Liver (tissue), 9 donors: Measurements from ENCODE around the gene TRMT1L. TPM values are rescaled to one million over a fixed set of nuclear protein-coding genes. Genes with fewer than 3 reads are reported as not detected.
"Not testable (repeated sequence)": the region's sequence is repeated elsewhere in the genome, so short reads cannot be mapped to it uniquely, and the experiment has no call there.

Experiments used
- DNase-seq: peaks from one replicate; pipeline ENCODE4 v3.0.0-alpha.2; 2017; ENCODE audit warnings: low spot score
- H3K27ac ChIP-seq, 2 donors: one replicate each; pipeline ENCODE4 v1.7.0; 2013; ENCODE audit warnings: inconsistent platforms in 2 of 2, low read length in 2 of 2, control low read depth in 1 of 2, low read depth in 1 of 2, mild to moderate bottlenecking in 1 of 2
- H3K27me3 ChIP-seq, 4 donors: one replicate each; pipeline versions ENCODE4 v1.6.1 to v1.7.0; 2013; ENCODE audit warnings: low read length in 3 of 4, inconsistent platforms in 1 of 4, mild to moderate bottlenecking in 1 of 4, moderate library complexity in 1 of 4; ENCODE audit not compliant: control insufficient read depth in 4 of 4, insufficient read depth in 4 of 4
- H3K36me3 ChIP-seq, 4 donors: one replicate each; pipeline versions ENCODE4 v1.6.1 to v1.7.0; 2013; ENCODE audit warnings: low read length in 3 of 4, mild to moderate bottlenecking in 3 of 4, low read depth in 1 of 4, moderate library complexity in 1 of 4; ENCODE audit not compliant: control insufficient read depth in 4 of 4, insufficient read depth in 3 of 4
- H3K4me1 ChIP-seq, 4 donors: one replicate each; pipeline versions ENCODE4 v1.6.1 to v1.7.0; 2013; ENCODE audit warnings: low read length in 3 of 4, mild to moderate bottlenecking in 3 of 4, moderate library complexity in 1 of 4; ENCODE audit not compliant: control insufficient read depth in 4 of 4, insufficient read depth in 4 of 4
- H3K4me3 ChIP-seq, 3 donors: one replicate each; pipeline versions ENCODE4 v1.6.1 to v1.7.0; 2013; ENCODE audit warnings: low read length in 3 of 3, control low read depth in 1 of 3, low read depth in 1 of 3, mild to moderate bottlenecking in 1 of 3
- H3K9ac ChIP-seq, 2 donors: one replicate each; pipeline ENCODE4 v1.7.0; 2013; ENCODE audit warnings: low read length in 2 of 2, mild to moderate bottlenecking in 2 of 2, moderate library complexity in 2 of 2, control low read depth in 1 of 2, low read depth in 1 of 2
- H3K9me3 ChIP-seq, 4 donors: one replicate each; pipeline versions ENCODE4 v1.6.1 to v1.7.0; 2013; ENCODE audit warnings: low read length in 3 of 4; ENCODE audit not compliant: control insufficient read depth in 4 of 4
- ATF3 ChIP-seq: IDR thresholded peaks from 2 replicates; pipeline ENCODE4 v1.6.1; 2016; ENCODE audit warnings: antibody characterized with exemption
- CTCF ChIP-seq: fragments of 150-350 bp; IDR thresholded peaks from 2 replicates; pipeline ENCODE4 v1.5.1; 2017; ENCODE audit warnings: improper control_type of control experiment, low read depth, low read length; ENCODE audit not compliant: missing input control
- EGR1 ChIP-seq, 2 donors: IDR thresholded peaks; 2 replicates each; pipeline ENCODE4 v1.6.1; 2016 to 2018; ENCODE audit warnings: antibody characterized with exemption in 2 of 2, low read depth in 2 of 2
- FOXA2 ChIP-seq: IDR thresholded peaks from 2 replicates; pipeline ENCODE4 v1.6.1; 2016; ENCODE audit warnings: antibody characterized with exemption
- GABPA ChIP-seq, 2 donors: IDR thresholded peaks in 1 of 2; conservative IDR thresholded peaks in 1 of 2; 2 replicates each; pipeline ENCODE4 v1.6.1; 2016; ENCODE audit warnings: antibody characterized with exemption in 2 of 2, mild to moderate bottlenecking in 1 of 2, moderate library complexity in 1 of 2
- HNF4A ChIP-seq, 2 donors: conservative IDR thresholded peaks; 2 replicates each; pipeline ENCODE4 v1.6.1; 2016; ENCODE audit warnings: antibody characterized with exemption in 2 of 2, mild to moderate bottlenecking in 2 of 2
- HNF4G ChIP-seq: IDR thresholded peaks from 2 replicates; pipeline ENCODE4 v1.6.1; 2016; ENCODE audit warnings: antibody characterized with exemption
- NR2F2 ChIP-seq: IDR thresholded peaks from 2 replicates; pipeline ENCODE4 v1.6.1; 2016; ENCODE audit warnings: antibody characterized with exemption
- RAD21 ChIP-seq, 2 donors: IDR thresholded peaks; 2 replicates each; pipeline ENCODE4 v1.6.1; 2016; ENCODE audit warnings: antibody characterized with exemption in 2 of 2, mild to moderate bottlenecking in 2 of 2
- SP1 ChIP-seq: IDR thresholded peaks from 2 replicates; pipeline ENCODE4 v1.6.1; 2018; ENCODE audit warnings: antibody characterized with exemption, mild to moderate bottlenecking
- TAF1 ChIP-seq: conservative IDR thresholded peaks from 2 replicates; pipeline ENCODE4 v1.6.1; 2016; ENCODE audit warnings: antibody characterized with exemption, mild to moderate bottlenecking
- ZBTB33 ChIP-seq: IDR thresholded peaks from 2 replicates; pipeline ENCODE4 v1.6.1; 2016; ENCODE audit warnings: antibody characterized with exemption
- WGBS: extraction: QIAGEN DNeasy Blood & Tissue Kit; methylation state at CpG from one replicate; pipeline ENCODE4 v1.1.7; 2013; 5-methylcytosine and 5-hydroxymethylcytosine counted together
- polyA plus RNA-seq, 2 donors: library from polyadenylated mRNA; stranded (reverse) in 1 of 2; unstranded in 1 of 2; fragments of 200-250 nt in 1 of 2; fragments of >200 nt in 1 of 2; fragmentation: Nextera tagmentation in 1 of 2; extraction: Ambion mirVana in 1 of 2; gene quantifications; one replicate each; pipeline versions ENCODE4 v1.2.1 to v1.2.3, GENCODE V29; 2013 to 2015
- total RNA-seq, 2 donors: library from RNA; depleted of rRNA; stranded (reverse); fragments of >200 nt; gene quantifications; one replicate each; pipeline ENCODE4 v1.2.3, GENCODE V29; 2014
- TF ChIP-seq, protein P1 (sequence below): IDR thresholded peaks from 2 replicates; pipeline ENCODE4 v1.6.1; 2016; ENCODE audit warnings: antibody characterized with exemption
- donor health status: healthy.
- donor health status: healthy.
- donor health status: healthy.
- donor health status: healthy.
- donor health status: healthy.

TRMT1L gene
- total and polyA plus RNA-seq, 4 donors: 4.3 to 33.9 (median 9.9) TPM

GRCh38 chr1:185200889-185201288 is 44.1 kb upstream of the TRMT1L start:
- TF ChIP-seq FOXA2 (no peak), CTCF (no peak), EGR1 (IDR thresholded peaks at IDR 0.05; ENCODE audit: low read depth in 2 of 2) (no peak), HNF4A (conservative IDR thresholded peaks at IDR 0.05) (no peak), NR2F2 (no peak), HNF4G (no peak), ZBTB33 (no peak)
- Histone ChIP-seq H3K9ac (no peak overlapping the region), H3K36me3 (peaks cover 0 to 2% (median 0%) of the 10 kb centered on the region in 4 donors), H3K27ac (no peak overlapping the region), H3K27me3 (no peaks in the 10 kb centered on the region), H3K9me3 (no peaks in the 10 kb centered on the region), H3K4me3 (no peak overlapping the region), H3K4me1 (no peaks in the 10 kb centered on the region)
- WGBS: 96% methylated on average over 8 of the region's 8 CpGs
- DNase-seq: no peak

- not testable (repeated sequence) for H3K27ac ChIP-seq, H3K36me3 ChIP-seq, H3K4me1 ChIP-seq, H3K27me3 ChIP-seq, H3K9ac ChIP-seq, H3K4me3 ChIP-seq, H3K9me3 ChIP-seq, DNase-seq
- 95% methylated on average over 4 of the region's 4 CpGs for WGBS
These were observed 42.0 kb upstream of the TRMT1L start for GRCh38 chr1:185198712-185199111.

DNA sequence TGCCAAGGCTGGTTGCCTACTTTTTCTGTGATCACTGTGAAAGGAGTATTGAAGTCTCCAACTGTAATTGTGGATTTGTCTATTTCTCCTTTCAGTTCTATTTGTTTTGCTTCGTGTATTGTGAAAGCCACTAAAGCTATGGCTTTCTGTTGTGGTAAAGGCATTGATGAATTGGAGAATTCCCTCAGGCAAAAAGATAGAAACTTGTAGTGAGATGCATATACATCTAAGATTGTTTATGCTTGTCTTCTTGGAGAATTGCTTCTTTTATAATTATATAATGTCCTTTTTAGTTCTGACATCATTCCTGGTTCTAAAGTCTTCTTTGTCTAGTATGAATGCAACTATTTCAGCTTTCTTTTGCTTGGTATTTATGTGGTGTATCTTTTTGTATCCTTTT is 37.0 kb upstream of the TRMT1L start:
- Histone ChIP-seq H3K9me3 (no peaks in the 10 kb centered on the region), H3K27ac (no peak overlapping the region), H3K4me1 (no peaks in the 10 kb centered on the region), H3K9ac (no peak overlapping the region), H3K27me3 (no peaks in the 10 kb centered on the region), H3K36me3 (peaks cover 0 to 2% (median under 1%) of the 10 kb centered on the region in 4 donors), H3K4me3 (no peak overlapping the region)
- TF ChIP-seq SP1 (no peak), HNF4A (conservative IDR thresholded peaks at IDR 0.05) (no peak), TAF1 (no peak), RAD21 (IDR thresholded peaks at IDR 0.05) (no peak), FOXA2 (no peak), NR2F2 (no peak), GABPA (IDR thresholded peaks at IDR 0.05 in 1 of 2, conservative IDR thresholded peaks at IDR 0.05 in 1 of 2) (no peak), CTCF (no peak), ATF3 (no peak), ZBTB33 (no peak)
- TF ChIP-seq, protein P1, sequence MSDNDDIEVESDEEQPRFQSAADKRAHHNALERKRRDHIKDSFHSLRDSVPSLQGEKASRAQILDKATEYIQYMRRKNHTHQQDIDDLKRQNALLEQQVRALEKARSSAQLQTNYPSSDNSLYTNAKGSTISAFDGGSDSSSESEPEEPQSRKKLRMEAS: no peak
- 90% methylated on average over 1 of the region's 1 CpG for WGBS
- DNase-seq: no peak
